C4-2B (cell line): ENCODE measurements around the gene TRIM27.
A peak's percentile ranks its signal among the peaks of the same experiment; 100 is the strongest.

ENCODE experiments used
- H3K27ac ChIP-seq: fragments of 450-650 bp; 2 replicates; pipeline ENCODE4 v1.5.1; 2017
- ZFX ChIP-seq: fragments of 450-650 bp; IDR thresholded peaks from 2 replicates; pipeline ENCODE4 v1.6.1; 2017
- TF ChIP-seq, protein P1 (sequence below): fragments of 450-650 bp; conservative IDR thresholded peaks from 2 replicates; pipeline ENCODE4 v1.5.1; 2017; ENCODE audit warnings: mild to moderate bottlenecking

The TRIM27 gene

DNA sequence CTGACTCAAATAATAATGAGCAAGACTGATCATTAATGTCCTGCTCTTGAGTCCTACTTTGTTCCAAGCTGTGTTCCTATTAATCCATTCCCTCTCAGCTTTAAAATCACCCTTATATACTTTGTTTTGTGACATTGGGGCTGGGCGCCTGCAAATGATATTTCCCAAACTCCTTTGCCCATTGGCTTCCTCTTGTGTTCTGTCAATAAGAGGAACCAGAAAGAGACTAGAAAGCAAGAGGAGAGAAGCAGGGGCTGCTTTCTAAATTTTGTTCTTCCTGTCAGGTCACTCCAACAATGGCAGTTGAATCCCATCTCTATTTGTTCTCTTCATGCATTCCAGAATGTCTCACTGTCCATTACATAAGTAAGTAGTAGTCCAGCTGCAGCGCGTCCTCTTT lies 21.6 kb upstream of the TRIM27 start:
- no peak for TF ChIP-seq ZFX
- TF ChIP-seq, protein P1, sequence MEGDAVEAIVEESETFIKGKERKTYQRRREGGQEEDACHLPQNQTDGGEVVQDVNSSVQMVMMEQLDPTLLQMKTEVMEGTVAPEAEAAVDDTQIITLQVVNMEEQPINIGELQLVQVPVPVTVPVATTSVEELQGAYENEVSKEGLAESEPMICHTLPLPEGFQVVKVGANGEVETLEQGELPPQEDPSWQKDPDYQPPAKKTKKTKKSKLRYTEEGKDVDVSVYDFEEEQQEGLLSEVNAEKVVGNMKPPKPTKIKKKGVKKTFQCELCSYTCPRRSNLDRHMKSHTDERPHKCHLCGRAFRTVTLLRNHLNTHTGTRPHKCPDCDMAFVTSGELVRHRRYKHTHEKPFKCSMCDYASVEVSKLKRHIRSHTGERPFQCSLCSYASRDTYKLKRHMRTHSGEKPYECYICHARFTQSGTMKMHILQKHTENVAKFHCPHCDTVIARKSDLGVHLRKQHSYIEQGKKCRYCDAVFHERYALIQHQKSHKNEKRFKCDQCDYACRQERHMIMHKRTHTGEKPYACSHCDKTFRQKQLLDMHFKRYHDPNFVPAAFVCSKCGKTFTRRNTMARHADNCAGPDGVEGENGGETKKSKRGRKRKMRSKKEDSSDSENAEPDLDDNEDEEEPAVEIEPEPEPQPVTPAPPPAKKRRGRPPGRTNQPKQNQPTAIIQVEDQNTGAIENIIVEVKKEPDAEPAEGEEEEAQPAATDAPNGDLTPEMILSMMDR: no peak
- H3K27ac ChIP-seq: no peak overlapping the region

DNA sequence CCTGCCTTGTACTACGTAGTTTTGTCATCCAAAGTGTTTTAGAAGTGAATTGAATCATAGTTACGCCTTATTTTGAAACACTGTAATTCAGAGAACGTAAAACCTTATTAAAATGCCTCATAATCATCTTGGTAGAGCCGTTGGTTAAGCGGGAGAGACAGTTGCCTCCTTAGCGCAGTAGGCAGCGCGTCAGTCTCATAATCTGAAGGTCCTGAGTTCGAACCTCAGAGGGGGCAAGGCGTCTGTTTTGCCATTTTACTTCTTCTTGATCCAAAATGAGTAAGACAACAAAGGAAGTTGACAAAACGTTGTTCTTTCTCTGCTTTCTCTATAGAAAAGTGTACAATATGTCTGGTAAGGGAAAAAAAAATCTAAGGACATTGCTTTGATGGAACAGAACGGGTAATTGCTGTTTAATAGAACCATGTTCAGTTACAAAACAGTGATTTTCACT lies 20.7 kb upstream of the TRIM27 start:
- peak overlapping the region; percentile 49; the same call in 1 of the 2 replicates for H3K27ac ChIP-seq
- TF ChIP-seq, protein P1: no peak
- TF ChIP-seq ZFX: no peak

DNA sequence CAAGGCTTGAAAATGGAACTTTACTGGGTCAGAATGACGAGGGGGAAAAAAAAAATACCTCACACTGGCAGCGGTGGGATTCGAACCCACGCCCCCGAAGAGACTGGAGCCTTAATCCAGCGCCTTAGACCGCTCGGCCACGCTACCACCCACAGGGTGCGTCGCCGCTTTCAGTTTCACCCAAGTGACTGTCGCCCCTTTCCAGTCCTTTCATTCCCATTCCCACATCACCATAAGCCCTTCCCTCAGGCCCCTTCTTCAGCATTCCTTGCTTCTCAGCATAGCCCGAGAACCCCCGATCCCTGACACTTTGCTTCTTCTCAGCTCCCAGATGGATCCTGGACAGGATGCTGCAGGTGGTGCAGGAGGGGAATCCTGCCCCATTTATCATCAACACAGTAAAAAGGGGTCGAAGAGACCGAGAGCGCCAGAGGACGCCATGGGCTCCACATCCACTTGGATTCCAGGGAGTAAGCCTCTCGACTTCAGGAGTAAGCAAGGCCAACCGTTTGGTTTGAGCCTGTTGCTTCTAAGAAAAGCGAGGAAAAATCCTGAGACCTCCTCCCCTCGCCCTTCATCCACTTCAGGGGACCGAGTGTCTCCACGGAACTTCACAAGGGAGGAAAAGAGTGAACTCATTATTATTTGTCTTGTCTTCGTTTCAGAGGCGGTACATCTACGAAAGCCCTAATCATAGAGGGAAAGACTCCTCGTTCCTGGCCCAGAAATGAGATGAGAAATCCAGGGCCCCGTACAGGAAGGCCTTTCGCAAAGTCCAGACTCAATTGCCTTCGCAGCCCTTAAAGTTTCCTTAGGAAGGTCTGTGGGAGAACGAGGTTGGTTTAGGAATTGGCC lies 20.0 kb upstream of the TRIM27 start:
- TF ChIP-seq, protein P1: no peak
- no peak for TF ChIP-seq ZFX
- H3K27ac ChIP-seq: peak overlapping the region; percentile 49

DNA sequence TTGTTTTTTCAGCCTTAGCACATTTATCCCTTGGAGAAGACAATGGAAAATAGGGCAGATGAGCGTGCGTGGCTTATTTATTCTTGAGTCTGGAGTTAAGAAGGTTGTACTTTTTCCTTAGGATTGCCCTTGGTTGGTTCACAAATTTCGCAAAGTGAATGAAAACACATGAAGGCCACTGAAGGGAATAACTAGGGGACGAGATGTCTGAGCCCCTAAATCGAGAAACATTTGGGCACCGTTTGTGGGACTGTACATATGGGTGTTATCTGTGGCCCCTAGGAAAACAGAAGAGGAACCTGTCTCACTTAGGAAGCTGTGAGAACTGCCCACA lies 19.4 kb upstream of the TRIM27 start:
- no peak overlapping the region for H3K27ac ChIP-seq
- TF ChIP-seq, protein P1: no peak
- TF ChIP-seq ZFX: no peak

DNA sequence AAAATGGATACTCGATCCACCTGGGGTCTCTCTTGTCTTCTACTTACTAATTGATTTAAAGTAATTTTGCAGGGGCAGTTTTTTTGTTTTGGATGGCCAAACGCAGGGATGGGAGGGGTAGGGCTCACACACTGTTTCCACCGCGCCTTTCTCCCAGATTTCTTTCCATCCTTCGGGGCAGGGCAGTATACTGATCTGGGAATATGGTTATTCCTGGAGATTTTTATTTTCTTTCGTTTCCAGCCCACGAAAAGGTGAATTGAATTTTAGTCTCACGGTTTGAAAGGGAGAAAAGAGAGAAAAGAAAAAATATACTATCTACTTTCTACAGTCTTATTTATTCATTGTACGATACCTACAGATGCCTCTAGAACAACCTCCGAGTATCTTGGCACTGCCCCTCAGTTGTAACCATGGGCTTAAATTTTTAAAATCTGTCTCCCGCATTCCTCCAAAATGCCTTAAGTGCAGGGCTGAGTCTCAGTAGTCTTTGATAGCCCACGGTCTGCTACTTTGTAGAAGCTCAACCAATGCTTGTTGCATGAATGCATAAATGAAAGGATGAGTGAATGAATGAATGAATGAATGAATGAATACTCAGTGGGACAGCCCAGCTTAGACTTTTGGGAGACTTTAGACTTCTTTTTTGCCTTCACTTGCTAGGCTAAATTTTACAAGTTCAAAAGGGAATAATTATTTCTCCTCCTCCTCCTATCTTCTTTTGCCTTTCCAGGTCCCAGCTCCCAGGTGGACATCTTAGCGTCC lies 18.1 kb upstream of the TRIM27 start:
- H3K27ac ChIP-seq: no peak overlapping the region
- no peak for TF ChIP-seq ZFX
- TF ChIP-seq, protein P1: no peak

DNA sequence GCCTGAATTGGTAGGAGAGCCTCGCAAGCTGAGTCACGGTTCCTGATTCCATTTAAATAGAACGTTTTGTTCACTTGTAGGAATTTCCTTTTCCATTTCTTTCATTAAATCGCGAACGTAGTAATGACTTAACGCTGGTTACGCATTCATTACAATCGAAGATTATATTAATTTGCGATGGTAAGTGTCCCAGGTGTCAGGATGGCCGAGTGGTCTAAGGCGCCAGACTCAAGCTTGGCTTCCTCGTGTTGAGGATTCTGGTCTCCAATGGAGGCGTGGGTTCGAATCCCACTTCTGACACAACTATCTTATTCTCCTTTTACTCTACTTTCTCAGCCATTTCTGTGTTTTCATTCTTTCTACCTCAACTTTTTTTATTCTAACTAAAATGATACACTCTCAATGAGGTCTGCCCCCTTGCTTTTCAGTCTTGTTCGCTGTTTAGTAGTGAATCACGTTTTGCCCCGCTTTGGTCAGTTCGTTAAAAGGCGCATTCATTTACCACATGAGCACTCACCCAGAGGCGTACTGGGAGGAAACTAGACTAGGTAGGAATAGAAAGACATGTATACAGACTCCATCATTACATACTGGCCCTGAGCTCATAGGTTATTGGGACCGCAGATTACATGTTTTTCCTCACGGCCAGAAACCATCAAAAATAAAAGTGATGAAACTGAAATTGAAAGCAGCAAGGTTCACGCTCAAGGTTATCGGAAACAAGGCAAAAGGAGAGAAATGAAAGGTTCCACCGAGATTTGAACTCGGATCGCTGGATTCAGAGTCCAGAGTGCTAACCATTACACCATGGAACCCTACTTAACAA lies 17.3 kb upstream of the TRIM27 start:
- H3K27ac ChIP-seq: peak overlapping the region; percentile 77
- TF ChIP-seq, protein P1: no peak
